Measurements from ENCODE around the gene SS18L1.

GRCh38 chr20:62209850-62210495 is 66.4 kb downstream of the SS18L1 start:
- TF ChIP-seq POLR2A (IDR thresholded peaks at IDR 0.05; ENCODE audit: low read depth, low read length) (no peak), POLR2AphosphoS5 (IDR thresholded peaks at IDR 0.05; ENCODE audit: low read depth, low read length) (no peak), SPI1 (IDR thresholded peaks at IDR 0.05; ENCODE audit: low read depth, low read length) (no peak), TAF1 (IDR thresholded peaks at IDR 0.05; ENCODE audit: low read depth, low read length) (no peak), POU2F2 (IDR thresholded peaks at IDR 0.05; ENCODE audit: low read depth, low read length) (no peak), PAX5 (IDR thresholded peaks at IDR 0.05; ENCODE audit: insufficient read depth, low read length, severe bottlenecking) (no peak)
